ENCODE measurements around the gene KAZN.

Gene KAZN

DNA sequence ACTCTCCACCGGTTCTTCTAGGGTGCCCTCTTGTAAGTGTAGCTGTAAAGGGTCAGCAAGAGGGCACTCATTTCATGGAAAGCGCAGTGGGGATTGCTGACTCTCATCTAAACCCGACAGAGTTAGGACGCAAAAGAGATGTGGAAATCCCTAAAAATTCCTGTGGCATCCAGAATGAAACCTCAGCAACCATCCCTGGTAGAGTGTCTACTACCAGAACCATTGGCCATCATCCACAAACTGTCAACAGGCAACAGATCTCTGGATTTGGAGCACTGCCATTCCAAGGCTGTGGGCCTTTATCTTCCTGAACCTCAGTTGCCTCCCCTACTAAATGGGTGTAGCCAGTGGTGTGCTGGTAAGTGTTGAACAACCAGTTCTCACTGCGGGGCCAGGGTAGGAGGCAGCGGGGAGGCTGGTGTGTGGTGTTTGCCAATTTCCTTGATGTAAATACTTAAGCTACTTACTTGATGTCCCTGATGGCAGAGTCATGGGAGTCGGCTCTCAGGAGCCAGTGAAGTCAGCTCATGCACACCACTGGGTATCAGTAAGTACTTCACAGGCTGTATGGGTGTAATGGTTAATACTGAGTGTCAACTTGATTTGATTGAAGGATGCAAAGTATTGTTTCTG, 195.8 kb downstream of the KAZN start:
- DNase-seq (ENCODE audit: low read depth), result no peak

DNA sequence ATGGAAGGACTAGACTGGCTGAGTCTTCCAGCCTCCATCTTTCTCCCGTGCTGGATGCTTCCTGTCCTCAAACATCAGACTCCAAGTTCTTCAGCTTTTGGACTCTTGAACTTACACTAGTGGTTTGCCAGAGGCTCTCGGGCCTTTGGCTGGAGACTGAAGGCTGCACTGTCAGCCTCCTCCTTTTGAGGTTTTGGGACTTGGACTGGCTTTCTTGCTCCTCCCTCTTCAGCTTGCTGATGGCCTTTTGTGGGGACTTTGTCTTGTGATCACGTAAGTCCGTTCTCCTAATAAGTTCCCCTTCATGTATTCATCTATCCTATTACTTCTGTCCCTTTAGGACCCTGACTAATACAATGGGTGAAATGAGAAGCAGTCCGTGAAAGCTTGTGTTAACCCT, 196.4 kb downstream of the KAZN start:
- DNase-seq (ENCODE audit: low read depth), result no peak

DNA sequence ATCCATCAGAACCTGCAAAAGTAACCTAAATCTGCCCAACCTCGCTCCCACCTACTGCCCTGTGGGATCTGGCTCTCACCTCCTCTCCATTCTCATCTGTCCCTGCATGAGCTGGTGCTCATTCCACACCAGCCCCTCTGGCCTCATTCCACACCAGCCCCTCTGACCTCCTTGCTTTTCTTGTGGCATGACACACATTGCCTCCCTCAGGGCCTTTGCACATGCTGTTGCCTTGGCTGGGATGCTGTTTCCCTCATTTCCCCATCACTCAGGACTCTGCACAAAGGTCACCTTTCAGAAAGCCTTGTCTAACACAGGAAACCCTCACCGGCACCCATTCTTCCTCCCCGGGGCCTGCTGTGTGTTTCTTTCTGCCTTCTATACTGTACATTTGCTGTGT, 197.1 kb downstream of the KAZN start:
- no peak for DNase-seq (ENCODE audit: low read depth)

DNA sequence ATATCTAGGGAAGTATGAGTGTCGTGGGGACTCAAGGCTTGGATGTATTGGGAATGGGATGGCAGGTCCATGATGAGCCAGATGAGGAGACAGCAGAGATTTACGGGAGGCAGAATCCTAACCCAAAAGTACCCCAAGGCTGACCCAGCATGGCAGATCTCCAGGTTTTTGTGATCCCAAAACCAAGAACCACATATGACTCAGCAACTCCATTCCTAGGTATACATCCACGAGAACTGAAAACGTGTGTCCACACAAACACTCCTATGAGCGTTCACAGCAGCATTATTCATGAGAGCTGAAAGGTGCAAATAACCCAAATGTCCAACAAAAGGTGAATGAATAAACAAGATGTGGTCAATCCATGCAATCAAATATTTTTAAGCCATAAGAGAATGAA, 201.5 kb downstream of the KAZN start:
- DNase-seq (ENCODE audit: low read depth), result no peak

DNA sequence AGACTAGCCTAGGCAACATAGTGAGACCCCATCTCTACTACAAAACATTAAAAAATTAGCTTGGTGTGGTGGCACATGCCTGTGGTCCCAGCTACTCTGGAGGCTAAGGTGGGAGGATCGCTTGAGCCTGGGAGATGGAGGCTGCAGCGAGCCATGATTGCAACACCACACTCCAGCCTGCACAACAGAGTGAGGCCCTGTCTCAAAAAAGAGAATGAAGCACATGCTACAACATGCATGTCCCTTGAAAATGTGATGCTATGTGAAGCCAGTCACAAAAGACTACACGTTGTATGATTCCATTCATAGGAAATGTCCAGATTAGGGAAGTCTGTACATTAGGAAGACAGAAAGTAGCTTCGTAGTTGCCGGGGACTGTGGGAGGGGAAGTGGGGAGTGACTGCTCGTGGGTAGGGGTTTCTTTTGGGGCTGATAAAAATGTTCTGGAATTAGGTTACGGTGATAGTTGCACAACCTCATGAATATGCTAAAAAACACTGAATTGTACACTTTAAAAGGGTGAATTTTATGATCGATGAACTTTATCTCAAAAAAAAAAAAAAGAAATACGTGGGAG, 202.1 kb downstream of the KAZN start:
- no peak for DNase-seq (ENCODE audit: low read depth)

DNA sequence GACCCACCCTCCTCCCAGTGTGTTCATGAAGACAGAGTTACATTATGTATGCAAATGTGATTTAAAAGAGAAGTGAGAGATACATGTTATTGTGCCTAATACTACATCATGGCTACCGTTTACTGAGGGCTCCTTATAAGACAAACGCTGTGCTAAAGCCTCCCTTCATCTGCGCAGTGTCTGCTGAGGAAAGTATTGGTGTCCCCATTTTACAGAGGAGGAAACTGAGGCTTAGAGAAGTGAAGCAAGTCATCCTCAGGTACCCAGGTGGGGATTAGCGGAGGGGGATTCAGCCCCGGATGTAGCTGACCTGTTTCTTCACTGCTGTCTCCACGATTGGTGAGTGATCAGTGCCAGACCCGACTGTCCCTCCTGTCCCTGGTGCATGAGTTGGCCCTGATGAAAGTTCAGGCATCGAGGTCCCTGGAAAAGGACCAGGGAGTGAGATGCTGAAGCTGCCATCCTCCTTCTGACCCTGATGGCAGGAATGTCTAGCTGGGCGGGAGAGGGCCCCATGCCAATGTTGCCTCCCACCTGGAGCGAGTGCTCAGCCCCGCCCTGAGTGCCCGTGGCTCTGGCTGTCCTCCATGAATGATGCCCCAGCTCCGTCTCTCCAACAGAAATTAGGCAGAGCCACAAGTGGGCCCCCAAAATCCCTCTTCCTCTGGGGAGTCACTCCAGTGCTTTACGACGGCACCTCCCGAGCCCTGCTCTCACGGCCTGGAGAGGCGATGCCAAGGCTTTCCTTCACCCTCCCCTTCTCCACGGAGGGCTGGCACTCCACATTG, 204.7 kb downstream of the KAZN start:
- no peak for DNase-seq (ENCODE audit: low read depth)

DNA sequence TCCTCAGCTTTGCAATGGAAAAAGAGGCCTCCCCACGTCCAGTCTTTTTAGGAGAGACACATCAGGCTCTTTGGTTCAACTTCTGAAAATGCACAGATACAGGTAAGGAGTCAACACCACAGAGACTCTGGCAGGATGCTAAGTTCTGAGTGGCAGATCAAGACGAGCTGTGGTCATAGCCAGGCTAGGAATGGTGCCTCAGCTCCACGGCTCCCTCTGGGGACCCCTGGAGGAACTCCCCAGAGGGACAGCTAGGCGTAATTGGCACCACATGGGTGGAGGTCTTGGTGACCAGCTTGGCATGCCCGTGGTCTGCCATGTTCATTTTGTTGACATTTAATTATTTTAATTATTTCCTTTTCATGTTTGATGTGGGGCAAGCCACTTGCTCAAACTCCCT, 206.1 kb downstream of the KAZN start:
- DNase-seq (ENCODE audit: low read depth), result no peak

DNA sequence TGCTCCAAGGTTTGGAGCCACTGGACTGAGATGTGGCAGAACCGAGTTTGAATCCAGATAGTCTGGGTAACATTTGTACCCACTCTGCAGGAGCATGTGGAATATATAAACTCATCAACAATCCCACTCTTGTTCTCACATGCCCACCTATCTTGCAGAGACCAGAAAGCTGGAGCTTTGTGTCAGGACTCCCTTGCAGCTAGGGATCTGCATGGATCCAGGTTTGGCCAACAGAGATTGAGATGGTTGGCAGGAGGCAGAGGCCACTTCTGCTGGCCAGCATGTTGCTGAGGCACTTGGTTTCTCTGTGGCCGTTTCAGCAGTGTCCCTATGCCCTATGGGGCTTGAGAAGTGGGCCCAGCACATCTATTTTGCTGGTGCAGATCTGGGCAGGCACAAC, 208.3 kb downstream of the KAZN start:
- DNase-seq (ENCODE audit: low read depth), result no peak

DNA sequence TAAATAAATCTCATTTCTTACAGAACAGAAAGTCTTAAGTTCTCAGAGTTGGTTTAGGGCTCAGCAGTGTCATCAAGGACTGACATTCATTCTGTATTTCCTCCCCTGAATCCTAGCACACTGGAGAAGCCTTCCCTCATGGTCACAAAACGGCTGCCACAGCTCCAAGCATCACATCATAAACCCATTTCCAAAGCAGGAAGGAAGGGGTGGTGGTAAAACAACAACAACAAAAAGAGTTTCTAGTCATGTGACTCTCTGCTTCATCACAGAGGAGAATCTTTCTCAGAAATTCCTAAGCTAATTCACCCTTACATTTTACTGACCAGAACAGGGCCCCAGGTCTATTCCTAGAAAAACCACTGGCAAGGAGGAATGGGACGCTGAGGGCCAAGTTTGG, 210.3 kb downstream of the KAZN start:
- no peak for DNase-seq (ENCODE audit: low read depth)

DNA sequence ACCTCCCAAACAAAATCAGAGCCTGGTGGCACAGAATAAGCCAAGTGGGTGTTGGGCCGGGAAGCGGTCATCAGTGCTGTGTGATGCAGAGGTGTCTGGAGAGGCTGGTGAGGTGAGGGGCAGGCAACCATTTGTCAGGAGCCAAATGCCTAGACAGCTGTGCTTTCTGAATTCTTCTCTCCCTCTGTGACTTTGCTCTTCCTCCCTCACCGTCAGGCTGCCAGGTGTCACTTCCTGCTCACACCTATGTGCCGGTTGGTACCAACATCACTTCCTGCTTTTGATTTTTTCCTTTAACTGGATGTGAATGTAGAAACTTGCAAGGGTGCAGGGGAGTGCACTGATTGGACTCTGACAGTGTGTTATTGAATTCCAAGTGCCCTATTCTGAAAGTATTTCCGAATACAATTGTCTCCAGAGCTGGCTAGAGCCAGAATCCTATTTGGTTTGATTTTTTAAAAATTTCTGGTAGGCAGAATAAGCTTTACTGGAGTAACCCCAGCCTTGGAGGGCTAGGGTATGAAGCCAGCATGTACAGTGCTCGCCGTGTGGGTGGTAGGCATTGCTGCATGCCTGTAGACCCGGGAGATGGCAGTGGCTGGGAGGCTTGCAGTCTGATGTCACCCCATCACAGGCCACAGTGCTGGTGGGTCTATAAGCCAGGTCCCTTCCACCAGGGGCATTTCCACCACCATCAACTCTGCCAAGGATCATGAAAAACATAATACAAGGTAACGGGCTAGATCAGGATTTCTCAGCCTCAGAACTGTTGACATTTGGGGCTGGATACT, 210.9 kb downstream of the KAZN start:
- no peak for DNase-seq (ENCODE audit: low read depth)

DNA sequence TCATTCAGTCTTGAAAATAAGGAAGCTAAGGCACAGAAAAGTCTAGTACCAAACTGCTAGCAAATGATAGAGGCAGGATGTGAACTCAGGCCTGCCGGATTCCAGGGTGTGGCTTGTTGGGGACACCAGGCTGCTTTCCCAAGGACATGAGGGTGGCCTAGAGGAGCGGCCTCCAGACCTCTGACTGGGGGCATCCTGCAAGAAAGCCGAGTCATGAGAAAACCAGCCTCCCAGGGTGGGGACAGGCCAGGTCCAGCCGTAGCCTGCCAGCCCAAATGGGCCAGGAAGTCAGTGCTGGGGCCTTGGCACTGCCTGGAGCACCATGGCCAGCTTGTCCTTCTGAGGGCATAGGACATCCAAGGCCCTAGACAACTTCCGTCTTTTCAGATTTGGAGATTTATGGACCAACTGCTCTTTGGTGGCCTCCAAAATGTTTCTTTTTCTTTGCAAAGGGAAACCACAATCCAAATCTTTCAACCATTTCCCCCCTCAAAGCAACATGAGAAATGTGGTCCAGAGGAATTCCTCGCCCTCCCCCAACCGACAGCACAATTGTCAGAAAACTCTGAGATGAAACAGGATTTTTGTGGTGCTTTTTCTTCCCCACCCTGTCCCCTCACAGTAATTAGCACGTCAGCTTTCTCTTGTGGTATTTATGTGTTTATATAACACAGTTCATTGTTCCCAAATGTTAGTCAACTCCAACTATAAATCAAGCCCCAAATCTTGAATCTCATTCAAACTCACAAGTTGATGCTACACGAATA, 212.3 kb downstream of the KAZN start:
- DNase-seq (ENCODE audit: low read depth), result no peak

DNA sequence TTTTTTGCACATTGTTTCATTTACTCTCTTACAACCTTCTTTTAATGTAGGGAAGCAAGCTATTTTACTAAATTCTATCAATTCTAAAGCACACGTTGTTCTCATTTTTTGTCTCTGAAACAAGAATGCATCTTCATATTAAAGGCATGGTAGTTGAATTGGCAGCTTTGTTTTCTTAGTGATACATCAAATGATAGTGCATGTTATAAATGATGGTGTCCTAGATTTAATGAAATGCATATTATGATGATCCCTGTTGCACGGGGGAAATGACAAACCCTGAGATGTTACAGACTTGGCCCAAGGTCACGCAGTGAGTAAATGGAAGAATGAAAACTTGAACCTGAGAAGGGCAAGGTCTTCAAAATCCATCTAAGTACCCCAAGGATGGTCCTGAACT, 213.1 kb downstream of the KAZN start:
- DNase-seq (ENCODE audit: low read depth), result no peak

DNA sequence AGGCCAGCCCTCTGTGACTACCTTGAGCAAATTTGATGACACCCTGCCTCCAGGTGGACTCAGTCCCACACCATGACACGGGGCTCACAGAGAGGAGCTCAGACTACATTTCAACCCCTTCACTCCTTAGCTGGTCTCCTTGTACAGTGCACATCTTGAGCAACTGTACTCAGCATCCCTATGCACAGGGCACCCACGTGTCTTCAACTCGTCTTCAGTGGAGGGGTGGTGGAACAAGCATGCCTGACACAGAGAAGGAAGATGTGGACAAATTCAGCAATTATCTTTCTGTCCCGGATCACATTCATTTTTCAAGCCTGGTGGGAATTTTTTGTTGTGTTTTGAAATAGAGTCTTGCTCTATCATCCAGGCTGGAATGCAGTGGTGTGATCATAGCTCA, 213.7 kb downstream of the KAZN start:
- no peak for DNase-seq (ENCODE audit: low read depth)

DNA sequence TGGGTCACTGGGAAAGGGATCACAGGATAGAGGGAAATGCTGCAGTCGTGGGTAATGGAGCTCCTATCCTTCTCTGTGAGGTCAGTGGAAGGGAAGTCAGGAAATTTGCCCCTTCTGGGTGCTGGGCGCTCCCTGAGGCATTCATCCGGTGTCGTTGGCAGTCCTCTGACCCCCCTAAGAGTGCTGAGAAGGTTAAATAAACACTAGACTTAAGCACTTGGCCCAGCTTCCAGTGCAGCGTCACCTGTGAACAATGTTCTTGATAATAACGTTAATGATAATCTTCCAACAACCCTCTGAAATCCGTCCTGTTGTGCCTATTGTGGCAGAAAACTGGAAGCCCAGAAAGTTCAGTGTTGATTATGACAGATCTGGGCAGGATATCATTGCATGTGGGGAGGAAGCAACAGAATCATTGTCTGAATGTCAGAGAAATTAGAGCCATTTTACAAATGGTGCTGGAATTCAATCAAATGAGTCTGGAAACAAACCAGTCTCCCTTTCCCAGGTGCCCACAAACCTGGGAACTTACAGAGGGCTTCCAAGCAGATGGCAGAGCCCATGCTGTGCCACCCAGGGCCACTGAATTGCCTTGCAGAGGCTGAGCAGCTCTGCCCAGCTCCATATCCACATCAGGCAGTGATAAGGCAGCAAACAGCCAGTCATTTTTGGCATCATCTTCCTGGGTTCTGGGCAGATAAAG, 216.8 kb downstream of the KAZN start:
- no peak for DNase-seq (ENCODE audit: low read depth)

DNA sequence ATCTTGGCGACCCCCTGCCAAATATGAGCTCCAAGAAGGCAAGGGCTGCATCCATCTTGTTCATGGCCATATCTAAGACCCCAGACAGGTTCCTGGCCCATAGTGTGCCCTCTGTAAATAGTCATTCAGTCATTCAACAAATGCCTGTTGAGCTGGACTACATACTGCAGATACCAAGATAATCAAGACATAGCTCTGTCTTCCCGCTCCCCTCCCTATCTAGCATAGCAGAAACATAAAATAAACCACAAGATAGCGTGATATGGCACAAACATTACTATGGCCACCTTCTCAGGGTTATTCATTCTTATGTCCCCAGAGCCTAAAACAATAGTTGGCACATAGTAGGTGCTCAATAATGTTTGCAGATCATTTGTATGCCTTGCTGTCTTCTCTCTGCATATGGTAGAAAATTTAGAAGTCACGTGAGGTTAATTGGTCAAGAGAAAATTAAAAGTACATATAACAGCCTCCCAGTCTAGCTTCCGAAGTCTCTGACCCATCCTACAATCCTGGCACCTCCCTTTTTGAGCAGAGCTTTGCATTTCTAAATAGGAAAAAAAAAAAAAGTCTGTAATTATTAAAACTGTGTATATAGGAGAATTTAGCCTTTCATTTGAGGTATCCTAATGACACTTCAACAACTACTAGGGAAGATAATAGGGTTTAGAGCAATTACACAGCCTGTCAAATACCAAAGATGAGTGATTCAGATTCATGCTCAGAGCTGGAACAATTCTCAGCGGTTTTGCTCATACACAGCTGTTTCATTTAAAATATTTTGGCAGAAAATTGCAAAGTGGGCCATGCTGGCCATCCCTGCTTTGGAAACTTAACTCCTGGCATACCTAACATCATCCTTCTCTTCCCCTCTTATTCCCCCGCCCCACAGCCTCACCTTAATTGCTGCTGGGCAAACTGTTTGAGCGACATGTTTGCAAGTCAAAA, 219.0 kb downstream of the KAZN start:
- no peak for DNase-seq (ENCODE audit: low read depth)

DNA sequence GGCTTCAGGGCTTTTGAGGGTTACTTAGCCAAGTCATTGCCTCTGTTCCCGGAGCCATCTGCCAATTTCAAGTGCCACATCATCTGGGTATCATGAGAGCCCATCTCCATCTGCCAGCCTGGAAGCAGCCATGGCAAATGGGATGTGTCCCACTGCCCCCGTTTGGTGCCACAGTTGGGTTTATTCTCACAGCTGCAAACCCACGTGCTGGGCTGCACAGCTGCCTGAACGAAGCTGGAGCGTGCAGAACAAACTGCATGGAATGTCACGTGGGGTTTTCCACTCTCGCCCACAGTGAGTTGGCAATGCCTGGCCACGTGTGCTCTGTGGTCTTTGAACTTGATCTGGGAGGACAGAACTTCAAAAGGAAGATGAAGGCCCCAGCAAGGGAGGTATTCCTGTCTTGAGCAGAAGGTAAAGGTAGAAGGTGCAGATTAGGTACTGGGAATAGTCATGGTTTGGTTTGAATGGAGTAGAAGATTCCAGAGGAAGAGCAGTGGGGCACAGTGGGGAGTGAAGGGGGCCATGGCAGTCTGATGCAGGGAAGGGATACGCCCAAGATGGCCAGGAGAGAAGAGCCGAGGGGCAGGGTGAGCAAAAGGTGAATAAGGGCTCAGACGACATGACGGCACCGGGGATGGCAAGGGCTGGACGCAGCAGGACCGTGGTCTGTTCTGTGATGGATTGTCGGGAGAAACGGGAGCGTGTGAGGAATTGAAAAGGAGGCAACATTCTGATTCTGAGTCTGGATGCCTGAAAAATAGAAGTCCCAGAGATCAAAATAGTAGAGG, 222.0 kb downstream of the KAZN start:
- DNase-seq (ENCODE audit: low read depth), result no peak

DNA sequence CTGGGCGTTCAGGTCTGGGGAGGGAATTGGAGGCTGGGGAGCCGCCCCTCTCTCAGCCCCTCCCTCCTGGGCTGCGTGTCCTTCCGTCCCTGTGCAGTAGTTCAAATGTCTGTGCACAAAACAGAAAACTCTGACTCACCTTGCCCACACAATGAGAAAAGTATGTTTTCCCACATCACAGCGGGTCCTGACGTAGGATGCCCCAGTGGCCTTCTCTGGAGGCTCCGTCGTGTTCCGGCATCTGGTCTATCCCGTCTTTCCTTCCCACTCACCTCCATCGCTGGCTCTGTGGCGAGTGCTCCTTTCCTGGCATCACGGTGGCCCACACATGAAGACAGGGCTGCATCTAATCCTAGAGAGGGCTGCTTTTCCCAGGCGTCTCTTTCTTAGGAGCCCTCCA, 224.0 kb downstream of the KAZN start:
- DNase-seq (ENCODE audit: low read depth), result no peak

DNA sequence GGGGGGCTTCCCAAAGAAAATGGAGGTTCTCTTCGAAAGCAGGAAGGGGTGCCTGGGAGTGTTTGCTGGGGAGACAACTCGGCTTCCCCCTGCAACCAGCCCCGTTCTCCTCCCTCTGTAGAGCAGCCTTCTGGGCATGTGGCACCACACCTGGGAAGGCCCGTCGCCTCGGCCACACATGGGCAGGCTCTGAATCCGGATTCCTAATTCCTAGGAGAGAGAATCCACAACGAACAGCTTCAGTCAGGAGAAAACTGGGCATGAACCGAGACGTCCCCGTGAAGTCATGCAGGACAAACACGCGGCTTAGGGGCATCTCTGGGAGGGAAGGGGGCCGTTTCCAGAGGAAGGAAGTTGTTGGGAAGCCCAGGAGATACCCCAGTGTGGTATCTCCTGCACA, 224.5 kb downstream of the KAZN start:
- DNase-seq (ENCODE audit: low read depth), result no peak

DNA sequence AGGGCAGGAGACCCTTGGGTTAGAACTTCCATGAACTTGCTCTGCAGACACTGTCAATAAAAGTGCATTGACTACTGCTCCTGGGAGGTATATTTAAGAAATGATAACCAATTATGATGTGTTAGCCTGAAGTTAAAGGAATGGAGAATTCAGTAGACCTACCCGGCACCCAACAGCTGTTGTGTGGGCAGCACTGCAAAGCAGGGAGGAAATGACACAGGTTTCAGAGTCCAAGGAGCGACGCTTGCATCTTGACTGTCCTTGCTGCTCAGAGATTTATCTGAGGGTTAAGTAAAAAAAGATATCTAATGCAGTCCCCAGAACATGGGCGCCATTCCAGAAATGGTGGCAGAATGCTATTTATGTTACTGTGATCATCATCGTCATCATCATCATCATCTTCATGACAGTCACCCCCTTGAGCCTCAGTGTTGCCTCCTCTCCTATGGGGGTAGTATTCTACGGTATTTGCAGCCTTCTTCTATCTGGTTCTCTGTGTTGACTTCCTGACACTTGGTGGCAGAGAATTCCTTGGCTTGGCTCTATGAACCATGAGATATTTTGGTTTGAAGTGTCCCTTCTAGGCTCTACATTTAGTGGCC, 225.9 kb downstream of the KAZN start:
- no peak for DNase-seq (ENCODE audit: low read depth)

Data from activated T-helper 1 cell treated with Interleukin-2 at 50 U/mL for 16 hours (primary cell).